GM19438 (cell line): Measurements from ENCODE around the gene TP63.

ENCODE experiments used
- ATAC-seq: cut with Tn5 transposase; IDR thresholded peaks from one replicate; pipeline ENCODE4 v1.9.1; 2021; ENCODE audit warnings: low read depth; ENCODE audit not compliant: unreplicated experiment

Gene TP63

DNA sequence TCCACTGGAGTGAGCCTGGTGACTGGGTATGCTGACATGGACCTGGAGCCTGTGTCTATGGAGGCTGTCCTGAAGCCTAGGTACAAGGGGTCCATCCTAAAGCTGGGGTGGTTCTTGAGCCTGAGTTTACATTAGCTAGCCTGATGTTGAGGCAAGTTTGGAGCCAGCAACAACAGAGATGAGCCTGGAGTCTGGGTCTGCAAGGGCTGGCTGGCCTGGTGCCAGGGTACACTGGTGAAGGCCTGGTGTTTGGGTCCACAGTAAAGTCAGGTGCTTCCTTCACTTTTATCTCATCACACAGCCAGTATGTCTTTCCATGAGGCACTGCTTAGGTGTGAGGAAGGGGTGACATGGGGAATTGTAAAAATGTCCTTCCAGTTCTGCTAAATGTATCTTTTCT, 49.5 kb downstream of the TP63 start:
- ATAC-seq = no peak

DNA sequence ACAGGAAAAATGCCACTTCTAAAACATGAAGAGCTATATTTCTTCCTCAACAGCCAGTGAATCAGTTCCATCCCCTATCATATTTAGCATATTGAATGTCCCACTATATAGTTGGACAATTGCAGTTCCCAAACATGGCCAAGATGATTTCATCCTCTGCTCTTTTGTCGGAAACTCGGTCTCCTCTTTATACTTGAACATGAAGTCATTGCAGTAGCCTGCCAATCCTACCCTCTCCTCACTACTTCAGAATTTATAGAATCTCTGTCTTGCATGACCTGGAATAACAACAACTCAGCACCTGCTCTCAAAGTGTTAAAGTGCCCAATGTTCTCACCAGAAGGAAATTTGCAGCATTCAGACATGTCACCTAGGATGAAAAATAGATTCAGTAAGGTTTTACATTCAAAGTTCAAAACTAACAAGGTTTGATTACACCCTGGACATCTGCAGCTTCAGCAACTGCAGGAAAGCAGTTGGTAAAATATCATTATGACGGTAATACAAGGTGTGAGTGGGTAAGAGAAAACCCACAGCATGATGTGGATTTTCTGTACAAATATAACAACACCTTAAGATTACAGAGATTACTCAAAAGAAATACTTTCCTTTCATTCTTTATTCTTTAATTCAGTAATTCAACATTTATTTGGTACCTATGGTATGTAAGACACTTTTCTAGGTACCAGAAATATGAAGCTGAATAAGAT, 52.5 kb downstream of the TP63 start:
- ATAC-seq = no peak

DNA sequence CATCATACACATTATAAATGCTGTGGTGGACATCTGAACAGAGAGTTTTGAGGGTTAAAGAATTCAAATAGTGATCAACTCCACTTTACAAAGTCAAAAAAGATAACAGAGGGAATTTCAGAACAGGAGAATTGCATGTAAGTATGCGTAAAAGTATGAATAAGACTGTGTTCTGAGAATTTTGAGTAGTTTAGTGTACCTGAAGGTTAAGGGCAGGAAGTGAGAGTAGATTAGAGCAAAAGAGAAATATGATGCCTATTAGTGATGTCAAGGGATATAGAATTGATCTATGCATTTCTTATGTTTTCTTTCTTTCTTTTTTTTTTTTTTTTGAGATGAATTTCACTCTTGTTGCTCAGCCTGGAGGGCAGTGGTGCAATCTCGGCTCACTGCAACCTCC, 53.1 kb downstream of the TP63 start:
- no peak for ATAC-seq

DNA sequence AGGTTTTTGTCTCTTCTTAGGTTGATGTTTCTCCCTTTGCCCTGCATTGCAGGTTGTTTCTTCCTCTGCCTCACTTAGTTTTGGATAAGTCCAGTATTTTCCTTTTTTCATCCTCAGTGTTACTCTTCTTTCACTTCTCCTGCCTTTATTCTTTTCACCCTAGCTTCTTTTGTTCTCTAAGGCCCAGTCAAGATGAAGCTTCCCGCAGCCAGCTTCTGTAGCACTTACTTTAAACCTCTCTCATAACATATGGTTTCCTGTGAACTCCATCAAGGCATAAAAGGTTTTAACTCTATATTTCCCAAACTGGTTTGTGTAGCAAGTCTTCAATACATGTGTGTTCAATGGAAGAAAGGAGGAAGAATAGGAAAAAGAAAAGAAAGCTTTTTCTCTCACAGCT, 54.1 kb downstream of the TP63 start:
- no peak for ATAC-seq

DNA sequence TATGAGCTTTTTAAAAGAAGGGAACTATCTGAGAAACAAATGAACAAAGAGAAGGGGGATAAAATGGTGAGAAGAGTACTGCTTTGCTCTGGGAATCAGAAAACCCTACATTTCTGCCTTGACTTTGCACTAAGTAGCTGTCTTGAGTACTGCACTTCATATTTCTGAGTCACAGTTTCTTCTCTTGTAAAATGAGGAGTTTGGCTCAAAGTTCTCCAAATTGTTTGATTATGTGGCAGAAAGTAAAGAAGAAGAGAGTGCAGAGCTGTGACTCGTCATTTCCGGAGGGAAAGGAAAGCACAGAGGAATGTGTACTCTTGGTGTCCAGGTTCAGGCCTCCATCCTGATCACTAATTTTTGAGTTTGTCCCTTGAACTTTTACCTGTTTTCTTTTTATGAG, 54.7 kb downstream of the TP63 start:
- ATAC-seq = no peak

DNA sequence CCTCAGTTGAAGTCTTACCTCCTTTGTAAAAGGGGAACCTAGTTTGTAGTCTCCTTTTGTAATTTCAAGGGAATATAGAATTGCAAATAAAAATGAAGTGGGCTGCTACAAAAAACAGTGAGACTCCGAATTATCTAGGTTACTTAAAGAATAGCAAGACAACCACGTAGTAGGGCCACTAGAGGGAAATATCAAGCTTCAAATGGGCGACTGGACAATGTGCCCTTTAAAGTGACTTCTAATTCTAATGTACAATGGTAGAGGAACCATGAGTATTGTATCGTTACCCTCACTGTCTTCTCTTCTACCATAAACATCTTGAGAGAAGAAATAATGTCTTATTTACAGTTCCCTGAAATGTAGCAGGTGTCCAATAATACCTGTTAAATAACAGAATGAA, 56.3 kb downstream of the TP63 start:
- no peak for ATAC-seq

DNA sequence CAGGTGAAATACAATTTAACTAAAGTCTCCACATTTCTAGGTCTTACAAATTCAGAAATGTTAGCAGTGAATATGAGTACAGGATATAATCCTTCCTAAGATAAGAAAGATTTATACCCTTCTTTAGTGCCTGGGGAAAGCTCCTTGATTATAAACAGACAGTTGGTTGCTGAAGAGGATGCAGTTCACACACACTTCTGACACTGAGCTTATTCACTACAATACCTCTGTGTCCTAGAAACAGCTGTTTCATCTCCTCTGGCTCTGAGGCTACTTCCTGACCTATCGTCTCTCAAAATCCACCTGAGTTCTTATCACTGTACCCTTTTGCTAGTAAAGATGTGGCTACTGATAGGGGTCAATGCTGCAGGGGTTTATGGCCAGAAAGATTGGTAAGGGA, 57.1 kb downstream of the TP63 start:
- ATAC-seq = no peak

DNA sequence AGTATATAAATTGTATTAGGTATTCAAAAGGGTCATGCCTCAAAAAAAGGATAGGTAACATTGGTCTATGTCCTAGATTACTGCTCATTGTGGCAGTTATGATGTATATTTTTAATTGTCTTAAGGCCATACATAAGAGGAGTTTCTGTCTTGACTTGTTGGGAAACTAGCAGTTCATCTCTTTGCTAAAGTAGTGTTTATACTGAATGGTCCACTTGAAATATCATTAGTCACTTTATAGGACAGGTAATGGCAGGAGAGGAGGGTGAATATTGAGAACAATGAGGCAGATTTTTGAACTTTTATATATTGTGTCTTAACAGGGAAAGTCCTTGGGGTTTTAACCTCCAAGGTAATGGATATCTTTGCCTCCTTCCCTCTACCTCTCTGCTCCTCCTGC, 58.4 kb downstream of the TP63 start:
- ATAC-seq = no peak

DNA sequence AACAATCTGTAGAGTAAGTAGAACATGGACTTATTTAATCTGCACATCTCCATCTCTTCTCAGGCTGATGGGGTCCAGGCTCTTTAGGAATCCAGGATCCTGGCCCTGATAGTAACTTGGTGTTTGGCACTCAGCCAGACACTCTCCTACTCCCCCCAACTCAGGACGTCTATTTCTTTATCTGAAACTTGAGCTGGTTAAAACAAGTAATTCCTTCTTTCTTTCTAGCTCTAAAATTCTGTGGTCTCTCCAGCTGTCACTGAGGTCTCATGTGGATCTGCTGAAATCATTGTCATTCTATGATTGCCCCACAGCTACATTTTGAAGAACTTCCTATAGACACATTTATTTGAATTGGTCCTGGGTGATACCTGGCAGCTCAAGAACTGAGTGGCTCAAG, 59.0 kb downstream of the TP63 start:
- no peak for ATAC-seq

DNA sequence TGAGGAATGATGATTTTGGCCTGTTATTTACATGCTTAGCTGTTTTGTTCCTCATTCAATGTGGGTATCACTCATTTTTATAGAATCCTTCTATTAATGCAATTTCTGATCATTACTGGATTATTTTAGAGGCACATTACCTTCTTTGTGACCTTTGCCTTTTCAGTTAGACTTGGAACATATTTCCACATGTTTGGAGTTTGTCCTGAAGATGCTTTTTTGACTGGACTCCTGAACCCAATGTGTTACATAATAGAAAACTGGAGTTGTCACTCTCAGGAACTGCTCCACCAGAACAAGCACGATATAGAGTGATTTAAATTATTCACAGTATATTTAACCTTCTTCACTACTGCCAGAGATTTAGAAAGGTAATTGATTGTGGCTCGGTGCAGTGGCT, 59.5 kb downstream of the TP63 start:
- ATAC-seq = no peak

DNA sequence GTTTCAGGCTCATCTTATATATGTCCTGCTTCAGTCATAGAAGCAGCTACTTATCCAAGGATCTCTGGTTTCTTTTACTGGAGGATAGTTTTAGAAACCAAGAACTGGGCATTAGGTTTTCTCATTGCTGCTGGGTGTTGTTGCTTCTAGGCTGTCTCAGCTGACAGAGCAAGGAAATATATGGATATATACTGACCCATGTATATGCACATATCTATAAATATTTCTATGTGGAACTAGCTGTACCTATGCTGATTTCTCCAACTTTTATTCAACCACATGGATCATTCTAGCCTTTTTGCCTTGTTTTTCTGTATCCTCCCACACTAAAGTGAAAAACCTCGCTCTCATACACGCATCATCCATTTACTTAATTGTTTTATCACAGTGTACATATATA, 64.2 kb downstream of the TP63 start:
- no peak for ATAC-seq

DNA sequence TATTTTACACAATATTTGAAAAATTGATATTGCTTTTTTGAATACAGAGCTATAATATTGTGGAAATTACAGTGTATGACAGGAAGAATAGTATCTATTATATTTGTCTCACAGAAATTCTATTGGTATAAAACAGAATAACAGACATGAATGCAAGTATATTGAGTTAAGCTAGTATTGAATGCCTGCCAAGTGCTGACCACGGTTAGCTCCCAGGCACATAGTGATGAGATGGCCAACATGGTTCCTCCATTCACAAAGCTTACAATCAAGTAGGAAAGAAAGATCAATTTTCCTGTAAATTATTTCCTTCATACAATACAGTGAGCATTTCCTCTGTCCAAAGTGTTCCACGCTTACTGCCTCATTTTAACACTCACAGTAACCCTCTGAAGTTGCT, 67.6 kb downstream of the TP63 start:
- ATAC-seq = no peak

DNA sequence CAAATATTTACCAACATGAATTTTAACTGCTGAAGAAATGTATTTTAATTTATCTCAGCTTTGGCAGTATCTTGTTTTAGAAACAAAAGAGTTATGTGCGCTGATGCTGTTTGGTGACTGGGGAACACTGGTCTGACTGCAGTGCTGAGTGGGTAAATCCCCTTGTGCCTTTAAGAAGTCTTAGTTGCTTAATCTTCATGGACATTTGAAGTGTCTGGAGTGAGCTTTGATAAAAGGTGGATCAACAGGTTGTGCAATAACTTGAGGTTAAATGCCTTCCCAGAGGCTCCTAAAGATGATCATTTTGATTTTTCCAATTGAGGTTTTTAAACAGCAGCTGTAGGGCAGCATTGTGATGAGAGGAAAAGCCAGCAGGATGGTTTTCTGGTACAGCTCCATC, 68.7 kb downstream of the TP63 start:
- ATAC-seq = no peak

DNA sequence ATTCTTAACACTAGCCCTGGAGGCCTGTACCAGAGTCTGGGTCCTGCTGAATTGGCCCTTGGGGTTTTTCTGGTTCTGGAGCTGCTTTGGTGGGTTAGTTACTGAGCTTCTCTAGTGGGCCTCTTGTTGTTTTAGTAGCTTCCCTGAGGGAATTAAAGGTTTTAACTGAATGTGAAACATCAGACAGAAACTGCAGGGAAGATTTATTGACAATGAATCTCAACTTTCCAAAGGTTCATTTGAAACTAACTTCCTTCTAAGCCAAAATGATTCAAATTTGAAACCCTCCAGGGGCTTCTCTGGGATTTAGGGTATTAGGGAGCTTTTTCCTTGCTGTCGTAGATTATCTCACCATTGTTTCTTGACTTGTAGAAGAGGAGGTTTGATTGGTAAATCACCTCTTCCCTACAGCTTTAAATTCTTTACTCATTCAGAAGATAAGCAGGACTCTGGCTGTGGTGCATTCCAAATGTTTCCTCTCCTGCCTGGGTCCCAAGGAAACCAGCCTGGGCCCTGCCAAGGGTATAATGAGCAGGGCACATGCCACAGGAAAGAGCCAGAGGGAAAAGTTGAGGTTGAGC, 71.0 kb downstream of the TP63 start:
- ATAC-seq = no peak

DNA sequence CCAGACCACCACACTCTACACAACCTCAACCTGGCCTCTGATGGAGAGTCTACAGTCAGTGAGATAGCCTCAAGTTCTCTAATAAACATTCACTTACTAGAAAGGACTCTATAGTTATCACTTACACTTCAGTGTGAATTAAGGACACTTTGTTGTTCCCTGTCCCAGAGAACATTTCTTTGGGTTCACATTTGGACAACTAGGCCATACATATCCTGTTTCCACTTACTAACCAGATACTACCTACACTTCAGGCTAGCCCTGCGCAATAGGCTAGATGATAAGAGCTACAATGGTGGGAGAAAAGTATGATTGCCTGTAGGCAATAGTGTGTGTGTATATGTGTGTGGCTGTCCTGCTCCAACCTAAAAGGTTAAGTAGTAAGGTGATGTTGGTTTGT, 72.7 kb downstream of the TP63 start:
- ATAC-seq = no peak

DNA sequence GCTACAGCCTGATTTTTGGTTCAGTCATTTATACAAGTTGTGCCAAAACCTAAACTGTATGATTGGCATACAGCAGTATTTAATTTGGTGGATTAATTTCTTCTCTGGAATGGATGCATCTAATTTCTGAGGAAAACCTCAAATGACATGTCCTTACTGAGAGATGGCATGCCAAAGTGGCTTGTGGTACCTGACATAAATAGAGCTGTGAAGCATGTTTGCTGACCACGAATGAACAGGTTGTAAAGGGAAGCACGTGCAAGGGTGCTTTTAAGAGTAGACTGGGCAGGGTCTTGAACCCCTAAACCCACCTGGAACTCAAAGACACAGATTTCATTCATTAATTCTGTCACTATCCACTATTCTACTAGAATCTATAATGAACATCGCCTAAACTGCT, 77.2 kb downstream of the TP63 start:
- no peak for ATAC-seq

DNA sequence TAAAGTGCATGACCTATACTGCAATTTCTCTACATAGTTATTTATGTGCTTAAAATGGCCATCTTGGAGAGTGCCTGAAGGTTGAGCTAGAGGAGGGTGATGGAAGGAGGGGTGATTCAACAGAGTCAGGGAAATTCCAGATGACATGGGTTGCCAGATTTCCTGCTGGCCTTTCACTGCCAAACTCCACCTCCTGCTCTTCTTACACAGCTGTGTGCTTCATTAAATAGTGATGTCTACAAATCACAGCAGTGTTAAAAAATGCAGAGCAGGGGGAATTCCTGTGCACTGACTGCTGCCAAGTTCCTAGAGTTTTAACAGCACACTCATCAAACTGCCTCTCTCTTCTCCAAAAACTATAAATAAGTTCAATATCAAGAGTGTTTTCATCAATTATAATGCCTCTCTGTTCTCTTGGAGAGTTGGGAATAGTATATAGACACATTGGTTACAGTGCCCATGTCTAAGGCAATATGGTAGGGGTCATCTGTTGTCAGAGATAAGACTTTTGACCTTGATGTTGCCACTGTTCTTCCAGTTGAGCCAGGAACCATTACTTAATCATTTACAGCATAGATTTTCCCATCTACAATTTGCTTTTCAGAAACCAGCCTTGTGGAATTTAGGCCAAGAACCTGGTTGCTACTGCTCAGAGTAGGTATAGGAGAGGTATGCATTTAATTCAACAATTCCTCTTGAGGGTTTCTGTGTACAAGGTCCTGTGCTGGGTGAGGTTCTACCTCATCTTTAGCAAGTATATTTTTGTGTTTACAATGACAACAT, 79.6 kb downstream of the TP63 start:
- ATAC-seq = no peak

DNA sequence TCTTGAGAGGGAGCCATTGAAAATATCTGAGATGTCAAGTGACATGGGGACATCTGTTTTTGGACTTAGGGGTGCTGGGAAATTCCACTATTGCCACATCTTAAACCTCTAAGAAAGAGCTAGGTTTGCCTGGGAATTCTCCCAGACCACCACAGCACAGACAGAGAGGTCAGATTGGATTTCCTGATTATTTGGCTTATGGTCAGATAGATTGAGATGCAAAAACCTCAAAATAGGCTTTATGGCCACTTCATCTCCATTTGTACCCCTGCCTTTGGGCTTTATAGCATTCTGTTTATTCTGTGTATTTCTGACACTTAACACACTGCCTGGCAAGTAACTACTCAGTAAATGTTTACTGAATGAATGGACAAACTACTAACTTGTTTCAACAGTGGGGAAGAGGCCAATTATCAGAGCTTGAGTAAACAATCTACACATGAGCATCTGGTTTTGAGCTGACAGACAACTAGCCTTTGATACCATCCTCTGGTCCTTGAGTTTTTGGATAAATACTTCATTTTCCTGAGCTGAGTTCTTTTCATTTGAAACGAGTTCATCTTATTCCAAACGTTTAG, 81.8 kb downstream of the TP63 start:
- no peak for ATAC-seq

DNA sequence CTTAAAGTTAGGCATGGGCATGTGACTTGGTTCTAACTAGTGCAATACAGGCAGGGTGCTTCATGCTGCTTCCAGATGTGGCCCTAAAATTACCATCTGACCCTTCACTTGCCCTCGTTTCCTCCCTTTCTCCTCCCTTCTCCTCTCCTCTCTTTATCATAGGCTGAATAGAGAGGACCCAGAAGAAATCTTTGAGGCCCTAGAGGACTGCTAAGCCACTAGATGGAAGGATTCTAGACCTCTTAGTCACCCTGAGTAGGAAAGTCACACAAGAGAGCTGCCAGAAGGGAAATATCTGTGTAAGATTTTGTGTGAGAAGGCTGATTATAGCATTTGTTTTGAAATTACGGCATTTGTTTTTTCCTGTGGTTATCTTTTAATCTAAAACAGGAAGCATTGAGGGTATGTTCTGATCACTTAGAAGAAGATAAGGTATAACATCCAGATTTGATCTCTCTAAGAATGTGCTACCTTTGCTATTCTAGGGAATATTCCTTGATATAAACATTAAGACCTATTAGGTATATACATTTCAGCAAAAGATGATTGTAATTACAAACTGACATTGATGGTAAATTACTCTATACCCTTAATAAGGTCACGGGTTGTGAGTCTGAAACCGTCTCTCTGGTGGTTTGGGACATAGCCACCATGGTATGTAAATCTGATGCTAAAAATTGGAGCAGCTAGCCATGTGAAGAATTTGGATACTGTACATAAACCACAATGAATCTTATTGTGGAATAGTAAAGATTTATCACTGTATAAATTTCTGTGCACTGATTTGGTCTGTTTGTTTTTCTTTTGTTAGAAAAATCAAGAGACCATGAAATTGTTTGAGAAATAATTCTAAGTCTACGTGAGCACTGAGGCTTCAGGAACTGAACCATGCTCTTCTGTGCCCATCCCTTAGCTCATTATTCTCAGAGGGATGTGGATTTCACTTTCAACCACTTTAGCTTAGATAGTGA, 84.1 kb downstream of the TP63 start:
- ATAC-seq = no peak

DNA sequence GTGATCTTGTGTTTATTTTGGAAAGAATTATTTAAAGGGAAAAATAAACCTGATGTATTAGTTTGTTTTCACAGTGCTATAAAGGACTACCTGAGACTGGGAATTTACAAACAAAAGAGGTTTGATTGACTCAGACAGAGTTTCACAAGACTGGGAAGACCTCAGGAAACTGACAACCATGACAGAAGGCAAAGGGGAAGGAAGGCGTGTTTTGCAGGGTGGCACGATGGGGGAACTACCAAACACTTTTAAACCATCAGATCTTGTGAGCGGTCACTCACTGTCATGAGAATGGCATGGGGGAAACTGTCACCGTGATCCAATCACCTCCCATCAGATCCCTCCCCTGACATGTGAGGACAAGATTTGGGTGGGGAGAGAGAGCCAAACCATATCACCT, 87.0 kb downstream of the TP63 start:
- ATAC-seq = no peak
